B cell (primary cell): Measurements from ENCODE around the gene XIRP2.

Source experiments
- EZH2 ChIP-seq: IDR thresholded peaks from 2 replicates; pipeline ENCODE4 v1.6.1; 2012; ENCODE audit warnings: borderline replicate concordance, low read depth, mild to moderate bottlenecking, moderate library complexity, low read length; ENCODE audit not compliant: insufficient read depth, poor library complexity, severe bottlenecking
- TF ChIP-seq, protein P1 (sequence below): fragments of 200-600 bp; IDR thresholded peaks from one replicate; pipeline ENCODE4 v1.8.0; 2022; ENCODE audit warnings: antibody characterized with exemption, mild to moderate bottlenecking

DNA sequence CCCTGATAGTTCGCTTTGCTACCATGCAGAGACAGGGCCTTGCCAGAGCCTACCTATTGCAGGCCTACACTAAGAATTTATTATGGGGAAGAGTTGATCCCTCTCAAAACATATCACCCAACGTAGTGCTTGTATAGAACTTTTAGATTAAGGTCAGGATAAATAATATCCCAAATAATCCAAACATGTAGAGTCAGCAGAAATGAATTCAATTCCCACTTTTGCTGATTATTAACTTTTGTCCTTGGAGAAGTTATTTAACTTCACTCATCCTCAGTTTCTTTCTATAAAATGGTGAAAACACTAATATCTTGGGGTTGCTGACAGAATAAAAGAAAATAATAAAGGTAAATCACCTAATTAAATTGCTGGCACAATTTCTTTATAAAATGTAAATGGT, 294.1 kb downstream of the XIRP2 start:
- TF ChIP-seq, protein P1, sequence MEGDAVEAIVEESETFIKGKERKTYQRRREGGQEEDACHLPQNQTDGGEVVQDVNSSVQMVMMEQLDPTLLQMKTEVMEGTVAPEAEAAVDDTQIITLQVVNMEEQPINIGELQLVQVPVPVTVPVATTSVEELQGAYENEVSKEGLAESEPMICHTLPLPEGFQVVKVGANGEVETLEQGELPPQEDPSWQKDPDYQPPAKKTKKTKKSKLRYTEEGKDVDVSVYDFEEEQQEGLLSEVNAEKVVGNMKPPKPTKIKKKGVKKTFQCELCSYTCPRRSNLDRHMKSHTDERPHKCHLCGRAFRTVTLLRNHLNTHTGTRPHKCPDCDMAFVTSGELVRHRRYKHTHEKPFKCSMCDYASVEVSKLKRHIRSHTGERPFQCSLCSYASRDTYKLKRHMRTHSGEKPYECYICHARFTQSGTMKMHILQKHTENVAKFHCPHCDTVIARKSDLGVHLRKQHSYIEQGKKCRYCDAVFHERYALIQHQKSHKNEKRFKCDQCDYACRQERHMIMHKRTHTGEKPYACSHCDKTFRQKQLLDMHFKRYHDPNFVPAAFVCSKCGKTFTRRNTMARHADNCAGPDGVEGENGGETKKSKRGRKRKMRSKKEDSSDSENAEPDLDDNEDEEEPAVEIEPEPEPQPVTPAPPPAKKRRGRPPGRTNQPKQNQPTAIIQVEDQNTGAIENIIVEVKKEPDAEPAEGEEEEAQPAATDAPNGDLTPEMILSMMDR, result no peak
- no peak for TF ChIP-seq EZH2
